OCI-LY7 (cell line): ENCODE data around the gene TMPRSS9. TPM values are rescaled to one million over a fixed set of nuclear protein-coding genes. Genes with fewer than 3 reads are reported as not detected.

Experiments
- BruUV-seq: library from RNA; stranded (reverse); fragments of 400-500 nt; replicated peaks from 2 replicates; lab custom pipeline; 2021; lab: Mats Ljungman, UMichigan
- CTCF ChIA-PET: fragments of 300-600 bp; sonication (Branson Sonifier 250); formaldehyde crosslinking; loops from one replicate; lab custom pipeline; 2022; ENCODE audit warnings: antibody characterized with exemption; ENCODE audit not compliant: unreplicated experiment; lab: Charles Lee
- POLR2A ChIA-PET: fragments of 300-600 bp; sonication (Branson Sonifier 250); formaldehyde crosslinking; loops from one replicate; lab custom pipeline; 2022; ENCODE audit warnings: antibody characterized with exemption; lab: Charles Lee
- DNase-seq: peaks from one replicate; pipeline ENCODE4 v3.0.0-alpha.2; 2015; ENCODE audit warnings: low spot score
- H2AFZ ChIP-seq: fragments of 200-600 bp; sonication (generic), shearing (Covaris generic); 2 replicates; pipeline ENCODE4 v1.6.1; 2014; ENCODE audit warnings: mild to moderate bottlenecking, antibody characterized with exemption, low read length, moderate library complexity
- H3K27ac ChIP-seq: fragments of 200-600 bp; sonication (generic); 2 replicates; pipeline ENCODE4 v1.5.1; 2014; ENCODE audit warnings: mixed run types, low read depth, mild to moderate bottlenecking, moderate library complexity, low read length, inconsistent platforms; ENCODE audit not compliant: poor library complexity, severe bottlenecking
- H3K36me3 ChIP-seq: fragments of 200-600 bp; sonication (generic); 2 replicates; pipeline ENCODE4 v1.6.1; 2014; ENCODE audit warnings: mild to moderate bottlenecking, antibody characterized with exemption, low read length, moderate library complexity, mixed read lengths; ENCODE audit not compliant: insufficient read depth
- H3K4me1 ChIP-seq: fragments of 200-600 bp; sonication (generic); 2 replicates; pipeline ENCODE4 v1.5.1; 2014; ENCODE audit warnings: mild to moderate bottlenecking, low read length; ENCODE audit not compliant: insufficient read depth, poor library complexity, severe bottlenecking
- H3K4me2 ChIP-seq: fragments of 200-600 bp; sonication (generic); 2 replicates; pipeline ENCODE4 v1.6.1; 2014; ENCODE audit warnings: mild to moderate bottlenecking, low read length
- H3K4me3 ChIP-seq: fragments of 200-600 bp; sonication (generic); 2 replicates; pipeline ENCODE4 v1.5.1; 2014; ENCODE audit warnings: mild to moderate bottlenecking, low read depth, low read length; ENCODE audit not compliant: poor library complexity, severe bottlenecking
- H3K79me2 ChIP-seq: fragments of 200-600 bp; sonication (generic); 2 replicates; pipeline ENCODE4 v1.6.1; 2016; ENCODE audit warnings: low read depth, mild to moderate bottlenecking, low read length, moderate library complexity, mixed read lengths; ENCODE audit not compliant: insufficient read depth
- H3K9me2 ChIP-seq: fragments of 200-600 bp; sonication (generic); 2 replicates; pipeline ENCODE4 v1.6.1; 2016; ENCODE audit warnings: mild to moderate bottlenecking, low read length, mixed read lengths; ENCODE audit not compliant: insufficient read depth
- H3K9me3 ChIP-seq: fragments of 200-600 bp; sonication (generic); 2 replicates; pipeline ENCODE4 v1.6.1; 2014; ENCODE audit warnings: mild to moderate bottlenecking, mixed run types, low read length, mixed read lengths
- H4K20me1 ChIP-seq: fragments of 200-600 bp; sonication (generic); 2 replicates; pipeline ENCODE4 v1.6.1; 2014; ENCODE audit warnings: mild to moderate bottlenecking, antibody characterized with exemption, low read length, moderate library complexity, mixed read lengths; ENCODE audit not compliant: insufficient read depth
- CTCF ChIP-seq: fragments of 200-600 bp; sonication (generic); conservative IDR thresholded peaks from 2 replicates; pipeline ENCODE4 v1.5.1; 2014; ENCODE audit warnings: mild to moderate bottlenecking, antibody characterized with exemption, low read length, moderate library complexity, mixed read lengths
- EZH2phosphoT487 ChIP-seq: fragments of 200-600 bp; sonication (generic); IDR thresholded peaks from 2 replicates; pipeline ENCODE4 v1.6.1; 2018; ENCODE audit warnings: low read depth, borderline replicate concordance, mild to moderate bottlenecking, mixed run types, antibody characterized with exemption, low read length, moderate library complexity, mixed read lengths
- intact Hi-C: fragments of 100-400 bp; cut with micrococcal nuclease; formaldehyde crosslinking; loops from one replicate; pipeline ENCODE4 v1.10.0; 2022; ENCODE audit not compliant: unreplicated experiment
- total RNA-seq, 2 experiments: library from RNA; depleted of rRNA in 1 of 2; stranded (reverse); fragments of >200 nt in 1 of 2; shearing (Covaris generic) in 1 of 2; gene quantifications; 2 replicates each; pipeline ENCODE4 v1.2.3, GENCODE V29; 2014 to 2022

TMPRSS9 gene
- total RNA-seq, 2 experiments from 2014 or later: 0.44 TPM; not detected in 1

- Histone ChIP-seq H4K20me1 (no peaks in the 10 kb centered on the region; the same call in 1 of the 2 replicates), H3K4me2 (peak overlapping the region; percentile 50; the same call in 1 of the 2 replicates), H3K9me2 (no peaks in the 10 kb centered on the region), H2AFZ (no peak overlapping the region), H3K79me2 (peaks cover 51% of the 10 kb centered on the region), H3K4me1 (peaks cover 34% of the 10 kb centered on the region), H3K36me3 (peaks cover 61% of the 10 kb centered on the region), H3K27ac (no peak overlapping the region), H3K4me3 (peak overlapping the region; percentile 10), H3K9me3 (no peaks in the 10 kb centered on the region)
- intact Hi-C loops: no loop called here
- TF ChIP-seq CTCF: no peak
- ChIA-PET CTCF (no interaction called here), POLR2A (no interaction called here)
- BruUV-seq: no TSS peak
- no peak for DNase-seq
Observed at GRCh38 chr19:2325281-2326046, 34.6 kb upstream of the TMPRSS9 start.

- H3K36me3 ChIP-seq: peaks cover 48% of the 10 kb centered on the region
- BruUV-seq: no TSS peak
- peak overlapping the region; percentile 87 for H3K4me2 ChIP-seq
- H3K79me2 ChIP-seq: peaks cover 65% of the 10 kb centered on the region
- H2AFZ ChIP-seq: no peak overlapping the region
- H3K9me2 ChIP-seq: no peaks in the 10 kb centered on the region
- H3K4me3 ChIP-seq: peak overlapping the region; percentile 89
- H4K20me1 ChIP-seq: no peaks in the 10 kb centered on the region; the same call in 1 of the 2 replicates
- CTCF ChIA-PET: interaction anchor here (0.6 kb wide), 1 partner anchor 169 kb away, joined by 3 read pairs; no protein-coding TSS in a partner anchor
- H3K27ac ChIP-seq: no peak overlapping the region
- no peaks in the 10 kb centered on the region for H3K9me3 ChIP-seq
- DNase-seq: no peak
- peaks cover 48% of the 10 kb centered on the region for H3K4me1 ChIP-seq
- POLR2A ChIA-PET: interaction anchor here (1.1 kb wide), 1 partner anchor 8 kb away, joined by 3 read pairs; no protein-coding TSS in a partner anchor
- no peak for TF ChIP-seq EZH2phosphoT487
- no peak for TF ChIP-seq CTCF
- intact Hi-C loops: no loop called here
Observed at GRCh38 chr19:2326699-2327360, 33.2 kb upstream of the TMPRSS9 start.
